NCI-H526 (cell line): ENCODE measurements around the gene IL13.
"Not testable (repeated sequence)": the region's sequence is repeated elsewhere in the genome, so short reads cannot be mapped to it uniquely, and the experiment has no call there.

Source experiments
- DNase-seq, 2 experiments: peaks; one replicate each; lab custom pipeline; 2025; lab: John Stamatoyannopoulos, UW

IL13 gene

GRCh38 chr5:132657676-132658380 lies at the start of gene IL13:
TSS of gene IL13 (plus strand) at chr5:132658173. CDS start at chr5:132658187, 14 bp downstream.
- DNase-seq, result no peak

GRCh38 chr5:132611965-132612364 lies 46.0 kb upstream of the IL13 start:
- no peak for DNase-seq

GRCh38 chr5:132612846-132613245 lies 45.1 kb upstream of the IL13 start:
- no peak for DNase-seq

GRCh38 chr5:132621699-132622098 lies 36.3 kb upstream of the IL13 start:
- DNase-seq, result no peak

GRCh38 chr5:132622608-132623007 lies 35.4 kb upstream of the IL13 start:
- no peak for DNase-seq

GRCh38 chr5:132627470-132627869 lies 30.5 kb upstream of the IL13 start:
- no peak for DNase-seq

GRCh38 chr5:132628814-132629213 lies 29.2 kb upstream of the IL13 start:
- DNase-seq, result no peak

- DNase-seq, result no peak
Measured at GRCh38 chr5:132629230-132629944, 28.6 kb upstream of the IL13 start.

- DNase-seq, result not testable (repeated sequence)
Measured at GRCh38 chr5:132633587-132633986, 24.4 kb upstream of the IL13 start.

GRCh38 chr5:132635873-132636272 lies 22.1 kb upstream of the IL13 start:
- DNase-seq, result no peak

- DNase-seq, result no peak
Measured at GRCh38 chr5:132637241-132637640, 20.7 kb upstream of the IL13 start.

GRCh38 chr5:132639706-132640130 lies 18.3 kb upstream of the IL13 start:
- DNase-seq, result no peak

- DNase-seq, result no peak
Measured at GRCh38 chr5:132640613-132641012, 17.4 kb upstream of the IL13 start.

GRCh38 chr5:132641241-132641723 lies 16.7 kb upstream of the IL13 start:
- no peak for DNase-seq

- no peak for DNase-seq
Measured at GRCh38 chr5:132641841-132642240, 16.1 kb upstream of the IL13 start.

- DNase-seq, result no peak
Measured at GRCh38 chr5:132644177-132644576, 13.8 kb upstream of the IL13 start.

- DNase-seq, result no peak
Measured at GRCh38 chr5:132646583-132647266, 11.2 kb upstream of the IL13 start.

GRCh38 chr5:132647473-132647872 lies 10.5 kb upstream of the IL13 start:
- no peak for DNase-seq

GRCh38 chr5:132648355-132648754 lies 9.6 kb upstream of the IL13 start:
- DNase-seq, result no peak

- DNase-seq, result no peak
Measured at GRCh38 chr5:132651838-132652469, 6.0 kb upstream of the IL13 start.

GRCh38 chr5:132653716-132654115 lies 4.3 kb upstream of the IL13 start:
- no peak for DNase-seq
